Spleen (tissue), 11 donors: ENCODE results near the gene ARSD. TPM values are rescaled to one million over a fixed set of nuclear protein-coding genes. Genes with fewer than 3 reads are reported as not detected.
A peak's percentile ranks its signal among the peaks of the same experiment; 100 is the strongest.
"Not testable (repeated sequence)": the region's sequence is repeated elsewhere in the genome, so short reads cannot be mapped to it uniquely, and the experiment has no call there.

Experiments
- DNase-seq: peaks from one replicate; pipeline ENCODE4 v3.0.0-alpha.2; 2020
- H3K27ac ChIP-seq, 8 donors: fragments of 200-600 bp; sonication (generic) in 7 of 8; 1 replicate in 4 of 8; 2 replicates in 4 of 8; pipeline versions ENCODE4 v1.5.0 to v1.8.0; 2016 to 2021; ENCODE audit warnings: inconsistent platforms in 4 of 8, mild to moderate bottlenecking in 4 of 8, moderate library complexity in 1 of 8
- H3K27me3 ChIP-seq, 7 donors: fragments of 200-600 bp; sonication (generic) in 6 of 7; replicated peaks in 1 of 7; 1 replicate in 4 of 7; 2 replicates in 3 of 7; pipeline versions ENCODE4 v1.5.0 to v1.8.0; 2016 to 2021; ENCODE audit warnings: inconsistent platforms in 3 of 7, mild to moderate bottlenecking in 1 of 7
- H3K36me3 ChIP-seq, 6 donors: fragments of 200-600 bp; sonication (generic) in 5 of 6; 1 replicate in 4 of 6; 2 replicates in 2 of 6; pipeline versions ENCODE4 v1.5.0 to v1.8.0; 2016 to 2021; ENCODE audit warnings: inconsistent platforms in 2 of 6
- H3K4me1 ChIP-seq, 6 donors: fragments of 200-600 bp; sonication (generic) in 5 of 6; 1 replicate in 3 of 6; 2 replicates in 3 of 6; pipeline versions ENCODE4 v1.5.0 to v1.8.0; 2016 to 2021; ENCODE audit warnings: inconsistent platforms in 3 of 6
- H3K4me3 ChIP-seq, 8 donors: fragments of 200-600 bp; sonication (generic) in 7 of 8; 1 replicate in 4 of 8; 2 replicates in 4 of 8; pipeline versions ENCODE4 v1.5.0 to v1.8.0; 2016 to 2021; ENCODE audit warnings: inconsistent platforms in 4 of 8, mild to moderate bottlenecking in 4 of 8, moderate library complexity in 2 of 8
- H3K9me3 ChIP-seq, 8 donors: fragments of 200-600 bp; sonication (generic) in 7 of 8; 1 replicate in 4 of 8; 2 replicates in 4 of 8; pipeline versions ENCODE4 v1.5.0 to v1.8.0; 2016 to 2021; ENCODE audit warnings: inconsistent platforms in 4 of 8
- CTCF ChIP-seq, 11 experiments: fragments of 200-600 bp in 7 of 11; fragments of 450-650 bp in 4 of 11; sonication (generic) in 4 of 11; IDR thresholded peaks in 8 of 11; conservative IDR thresholded peaks in 3 of 11; 1 replicate in 7 of 11; 2 replicates in 4 of 11; pipeline versions ENCODE4 v1.4.0 to v1.8.0; 2016 to 2021; ENCODE audit warnings: antibody characterized with exemption in 11 of 11, inconsistent platforms in 4 of 11, mild to moderate bottlenecking in 1 of 11
- POLR2A ChIP-seq, 3 donors: fragments of 450-650 bp; IDR thresholded peaks; one replicate each; pipeline ENCODE4 v1.5.1; 2017; ENCODE audit warnings: antibody characterized with exemption in 3 of 3, mild to moderate bottlenecking in 1 of 3
- POLR2AphosphoS5 ChIP-seq, 3 donors: sonication (generic); formaldehyde crosslinking; IDR thresholded peaks; one replicate each; pipeline ENCODE4 v1.5.1; 2017; ENCODE audit warnings: antibody characterized with exemption in 3 of 3
- WGBS, 5 donors: extraction: QIAGEN DNeasy Blood & Tissue Kit in 3 of 5; methylation state at CpG; one replicate each; pipeline versions ENCODE4 v1.1.5 to v1.1.7; 2013 to 2018; 5-methylcytosine and 5-hydroxymethylcytosine counted together
- intact Hi-C: fragments of 100-400 bp; cut with DNase I; formaldehyde crosslinking; loops from one replicate; pipeline ENCODE4 v1.15.0; 2023; ENCODE audit warnings: low total_unique reads
- polyA plus RNA-seq, 3 donors: library from polyadenylated mRNA; stranded (reverse); fragments of 200-250 nt; gene quantifications; one replicate each; pipeline ENCODE4 v1.2.1, GENCODE V29; 2013
- total RNA-seq, 7 donors: library from RNA; depleted of rRNA in 3 of 7; stranded (reverse); fragments of >200 nt in 3 of 7; fragmentation: NEBNext Ultra II Directional in 4 of 7; extraction: Animal tissue kit (Norgen Biotek cat#: 25700) in 4 of 7; gene quantifications; one replicate each; pipeline versions ENCODE4 v1.1.0 to v1.2.1, GENCODE V29; 2016 to 2021
- donor health status: healthy with polysubstance abuse.
- donor health status: DM: no; HTN: no; CAD: no; lungs with moderate emphysema.
- donor health status: DM: no; HTN: no; CAD: no.
- donor health status: Bipolar disorder and iron deficiency.
- donor health status: healthy.
- donor health status: DM: no; HTN: no; CAD: no.
- donor health status: DM: yes; HTN: yes; CAD: no.

Gene ARSD
- total and polyA plus RNA-seq, 10 donors = 2.8 to 22.0 (median 12.8) TPM

GRCh38 chrX:2889706-2890490 is 39.2 kb downstream of the ARSD start:
- intact Hi-C loops, H3K27me3 ChIP-seq, DNase-seq, H3K36me3 ChIP-seq, H3K9me3 ChIP-seq: not testable (repeated sequence)
- peak overlapping the region in 7 of 8 donors; percentile 16 to 69 (median 34) for H3K4me3 ChIP-seq
- H3K27ac ChIP-seq = peak overlapping the region in 1 of 8 donors; percentile 37
- peaks cover 0 to 10% (median 3%) of the 10 kb centered on the region in 6 donors for H3K4me1 ChIP-seq
- 28 to 43% (median 36%) methylated on average over 13 to 15 of the region's 15 CpGs for WGBS, 5 donors
- TF ChIP-seq CTCF (IDR thresholded peaks at IDR 0.05 in 8 of 11, conservative IDR thresholded peaks at IDR 0.05 in 3 of 11) = peak in 6 of 11 experiments; percentile 15 to 44 (median 32)

GRCh38 chrX:2889045-2889605 is 40.0 kb downstream of the ARSD start:
- peak overlapping the region in 7 of 8 donors; percentile 16 to 69 (median 34) for H3K4me3 ChIP-seq
- WGBS, 5 donors = 37 to 46% (median 41%) methylated on average over 11 of the region's 11 CpGs
- intact Hi-C loops = no loop called here
- H3K27me3 ChIP-seq = peaks cover 0 to 5% (median 0%) of the 10 kb centered on the region in 7 donors
- peaks cover 0 to 10% (median 2%) of the 10 kb centered on the region in 6 donors for H3K4me1 ChIP-seq
- no peaks in the 10 kb centered on the region for H3K36me3 ChIP-seq
- TF ChIP-seq POLR2A (IDR thresholded peaks at IDR 0.05) = no peak
- no peak for TF ChIP-seq CTCF (IDR thresholded peaks at IDR 0.05 in 8 of 11, conservative IDR thresholded peaks at IDR 0.05 in 3 of 11)
- TF ChIP-seq POLR2AphosphoS5 (IDR thresholded peaks at IDR 0.05) = no peak
- no peak for DNase-seq
- H3K27ac ChIP-seq = peak overlapping the region in 1 of 8 donors; percentile 37
- H3K9me3 ChIP-seq = no peaks in the 10 kb centered on the region

GRCh38 chrX:2888309-2888708 is 40.8 kb downstream of the ARSD start:
- Histone ChIP-seq H3K9me3 (no peaks in the 10 kb centered on the region), H3K27me3 (peaks cover 0 to 5% (median 0%) of the 10 kb centered on the region in 7 donors), H3K36me3 (no peaks in the 10 kb centered on the region), H3K27ac (no peak overlapping the region), H3K4me1 (peaks cover 0 to 10% (median 2%) of the 10 kb centered on the region in 6 donors), H3K4me3 (no peak overlapping the region)
- 55 to 79% (median 75%) methylated on average over 7 of the region's 7 CpGs for WGBS, 5 donors
- intact Hi-C loops = no loop called here
- no peak for DNase-seq
- TF ChIP-seq POLR2AphosphoS5 (IDR thresholded peaks at IDR 0.05) (no peak), CTCF (IDR thresholded peaks at IDR 0.05 in 8 of 11, conservative IDR thresholded peaks at IDR 0.05 in 3 of 11) (no peak), POLR2A (IDR thresholded peaks at IDR 0.05) (no peak)

GRCh38 chrX:2883770-2884169 is 45.4 kb downstream of the ARSD start:
- DNase-seq = no peak
- Histone ChIP-seq H3K27ac (no peak overlapping the region), H3K4me3 (no peak overlapping the region), H3K36me3 (no peaks in the 10 kb centered on the region), H3K27me3 (no peaks in the 10 kb centered on the region), H3K9me3 (no peaks in the 10 kb centered on the region), H3K4me1 (peaks cover 0 to 1% (median under 1%) of the 10 kb centered on the region in 6 donors)
- WGBS, 5 donors = 90 to 98% (median 96%) methylated on average over 6 to 14 of the region's 14 CpGs
- intact Hi-C loops = no loop called here
- no peak for TF ChIP-seq CTCF (IDR thresholded peaks at IDR 0.05 in 8 of 11, conservative IDR thresholded peaks at IDR 0.05 in 3 of 11)
- TF ChIP-seq POLR2AphosphoS5 (IDR thresholded peaks at IDR 0.05) = no peak
- TF ChIP-seq POLR2A (IDR thresholded peaks at IDR 0.05) = no peak
